ENCODE data around the gene PKDCC. TPM values are rescaled to one million over a fixed set of nuclear protein-coding genes. Genes with fewer than 3 reads are reported as not detected.

PKDCC gene
- total RNA-seq, 1 experiment from 2014 or later: not detected

DNA sequence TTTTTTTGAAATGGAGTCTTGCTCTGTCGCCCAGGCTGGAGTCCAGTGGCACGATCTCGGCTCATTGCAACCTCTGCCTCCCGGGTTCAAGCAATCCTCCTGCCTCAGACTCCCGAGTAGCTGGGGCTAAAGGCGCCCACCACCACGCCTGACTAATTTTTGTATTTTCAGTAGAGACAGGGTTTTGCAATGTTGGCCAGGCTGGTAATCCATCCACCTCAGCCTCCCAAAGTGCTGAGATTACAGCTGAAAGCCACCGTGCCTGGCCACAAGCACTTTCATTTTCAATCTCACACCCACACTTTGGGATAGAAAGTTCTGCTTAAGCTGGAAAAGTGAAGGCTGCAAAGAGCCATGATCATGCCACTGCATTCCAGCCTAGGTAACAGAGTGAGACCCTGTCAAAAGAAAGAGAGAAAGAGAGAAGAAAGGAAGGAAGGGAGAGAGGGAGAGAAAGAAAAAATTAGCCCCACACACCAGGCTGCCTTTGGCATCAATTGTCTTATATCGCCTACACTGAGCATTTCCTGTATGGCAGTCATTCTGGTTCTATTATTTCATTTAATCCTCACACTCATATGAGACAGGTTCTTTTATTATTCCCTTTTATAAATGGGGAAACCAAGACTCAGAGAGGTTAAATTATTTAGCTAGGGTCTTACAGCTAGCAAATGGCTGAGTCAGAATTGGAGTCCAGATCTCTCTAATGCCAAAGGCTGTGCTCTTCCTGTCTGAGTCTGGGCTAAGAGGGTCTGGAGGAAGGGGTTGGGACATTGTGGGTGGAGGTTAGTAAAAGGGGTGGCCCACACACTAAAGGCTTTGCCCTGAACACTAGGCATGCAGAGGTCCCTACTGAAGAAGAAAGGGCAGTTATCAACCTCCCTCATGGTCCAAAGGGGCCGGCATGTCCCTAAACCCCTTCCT lies 37.9 kb upstream of the PKDCC start:
- Histone ChIP-seq H4K20me1 (ENCODE audit: insufficient read depth, low read depth, low read length) (no peaks in the 10 kb centered on the region), H3K4me2 (ENCODE audit: low read depth, low read length, poor library complexity, severe bottlenecking) (peak overlapping the region; percentile 13), H3K27me3 (ENCODE audit: low read length) (no peaks in the 10 kb centered on the region), H3K36me3 (ENCODE audit: insufficient read depth, low read length) (no peaks in the 10 kb centered on the region), H3K4me3 (ENCODE audit: low read length) (no peak overlapping the region), H2AFZ (ENCODE audit: low read length) (no peak overlapping the region), H3K4me1 (ENCODE audit: low read length) (no peaks in the 10 kb centered on the region), H3K9ac (ENCODE audit: low read length) (no peak overlapping the region), H3K9me3 (ENCODE audit: low read length) (no peaks in the 10 kb centered on the region), H3K27ac (ENCODE audit: low read length) (no peak overlapping the region), H3K79me2 (ENCODE audit: low read length) (no peaks in the 10 kb centered on the region), H3K9me2 (replicated peaks; ENCODE audit: insufficient read depth, low read length) (no peaks in the 10 kb centered on the region)
- no peak for DNase-seq

DNA sequence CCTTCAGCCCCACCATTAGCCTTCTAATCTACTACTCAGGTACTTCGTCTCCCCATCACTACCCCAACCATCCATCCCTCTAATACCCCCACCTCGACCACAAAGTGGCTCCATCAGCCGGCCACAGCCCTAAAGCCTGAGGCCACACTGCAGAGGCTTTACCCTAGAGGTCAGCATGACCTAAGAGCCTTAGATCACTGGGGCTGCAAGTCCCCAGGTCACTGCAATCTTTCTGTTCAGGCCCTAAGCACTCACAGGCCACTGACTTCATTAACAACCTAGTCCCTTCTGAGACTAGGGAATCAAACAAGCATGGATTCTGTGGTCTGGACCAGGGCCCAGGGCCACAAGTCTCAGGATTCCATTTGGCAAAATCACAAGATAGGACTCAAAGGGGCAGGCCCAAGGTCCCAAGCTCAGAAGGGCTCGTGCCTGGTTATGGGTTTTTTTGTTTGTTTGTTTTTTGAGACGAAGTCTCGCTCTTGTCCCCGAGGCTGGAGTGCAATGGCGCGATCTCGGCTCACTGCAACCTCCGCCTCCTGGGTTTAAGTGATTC lies 37.0 kb upstream of the PKDCC start:
- Histone ChIP-seq H3K9me3 (ENCODE audit: low read length) (no peaks in the 10 kb centered on the region), H3K9me2 (replicated peaks; ENCODE audit: insufficient read depth, low read length) (no peaks in the 10 kb centered on the region), H3K4me2 (ENCODE audit: low read depth, low read length, poor library complexity, severe bottlenecking) (no peak overlapping the region), H3K79me2 (ENCODE audit: low read length) (no peaks in the 10 kb centered on the region), H3K36me3 (ENCODE audit: insufficient read depth, low read length) (no peaks in the 10 kb centered on the region), H2AFZ (ENCODE audit: low read length) (no peak overlapping the region), H3K4me3 (ENCODE audit: low read length) (no peak overlapping the region), H3K9ac (ENCODE audit: low read length) (no peak overlapping the region), H3K27me3 (ENCODE audit: low read length) (no peaks in the 10 kb centered on the region), H4K20me1 (ENCODE audit: insufficient read depth, low read depth, low read length) (no peaks in the 10 kb centered on the region), H3K4me1 (ENCODE audit: low read length) (no peaks in the 10 kb centered on the region), H3K27ac (ENCODE audit: low read length) (no peak overlapping the region)
- no peak for DNase-seq

DNA sequence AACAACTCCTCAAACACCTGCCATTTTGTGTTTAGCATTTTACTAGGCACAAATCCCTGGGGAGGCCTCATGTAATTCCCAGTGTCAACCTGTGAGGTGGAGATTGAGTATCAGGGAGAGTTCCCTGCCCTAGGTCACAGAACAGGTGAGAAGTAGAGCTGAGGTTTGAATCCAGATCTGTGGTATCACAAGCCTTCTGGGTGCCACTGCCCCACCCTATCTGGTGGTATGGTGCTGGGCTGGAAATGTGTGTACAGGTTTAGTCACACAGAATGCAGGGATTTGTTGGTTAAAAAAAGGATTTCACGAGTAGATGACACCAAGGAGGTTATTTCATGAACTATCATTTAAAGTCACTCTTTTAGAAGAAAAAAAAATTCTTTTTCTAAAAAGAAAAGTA lies 35.7 kb upstream of the PKDCC start:
- H3K27ac ChIP-seq (ENCODE audit: low read length): no peak overlapping the region
- H3K4me3 ChIP-seq (ENCODE audit: low read length): no peak overlapping the region
- H3K27me3 ChIP-seq (ENCODE audit: low read length): no peaks in the 10 kb centered on the region
- no peaks in the 10 kb centered on the region for H3K36me3 ChIP-seq (ENCODE audit: insufficient read depth, low read length)
- no peak overlapping the region for H3K9ac ChIP-seq (ENCODE audit: low read length)
- no peaks in the 10 kb centered on the region for H3K79me2 ChIP-seq (ENCODE audit: low read length)
- no peak for DNase-seq
- no peaks in the 10 kb centered on the region for H3K9me2 ChIP-seq (replicated peaks; ENCODE audit: insufficient read depth, low read length)
- no peak overlapping the region for H2AFZ ChIP-seq (ENCODE audit: low read length)
- H3K9me3 ChIP-seq (ENCODE audit: low read length): no peaks in the 10 kb centered on the region
- H3K4me1 ChIP-seq (ENCODE audit: low read length): no peaks in the 10 kb centered on the region
- H4K20me1 ChIP-seq (ENCODE audit: insufficient read depth, low read depth, low read length): no peaks in the 10 kb centered on the region
- H3K4me2 ChIP-seq (ENCODE audit: low read depth, low read length, poor library complexity, severe bottlenecking): no peak overlapping the region

DNA sequence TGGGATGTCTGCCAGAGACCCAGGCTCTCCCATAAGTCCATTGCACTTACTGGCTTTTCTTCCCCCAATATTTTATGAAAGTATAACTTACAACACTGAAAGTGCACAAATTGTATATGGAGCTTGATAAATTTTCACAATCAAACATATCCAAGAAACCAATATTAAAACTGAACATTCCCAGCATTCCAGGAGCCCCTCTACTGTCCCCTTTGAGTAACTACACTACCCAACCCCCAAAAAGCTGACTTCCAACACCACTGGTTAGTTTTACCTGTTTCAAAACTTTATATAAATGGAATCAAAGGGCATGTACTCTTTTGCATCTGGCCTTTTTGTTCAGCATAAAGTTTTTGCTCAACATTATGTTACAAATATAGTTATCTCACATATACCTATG lies 35.2 kb upstream of the PKDCC start:
- H3K27me3 ChIP-seq (ENCODE audit: low read length): no peaks in the 10 kb centered on the region
- H4K20me1 ChIP-seq (ENCODE audit: insufficient read depth, low read depth, low read length): no peaks in the 10 kb centered on the region
- H3K9me3 ChIP-seq (ENCODE audit: low read length): no peaks in the 10 kb centered on the region
- no peaks in the 10 kb centered on the region for H3K4me1 ChIP-seq (ENCODE audit: low read length)
- no peaks in the 10 kb centered on the region for H3K9me2 ChIP-seq (replicated peaks; ENCODE audit: insufficient read depth, low read length)
- H3K9ac ChIP-seq (ENCODE audit: low read length): no peak overlapping the region
- no peaks in the 10 kb centered on the region for H3K36me3 ChIP-seq (ENCODE audit: insufficient read depth, low read length)
- no peak overlapping the region for H2AFZ ChIP-seq (ENCODE audit: low read length)
- H3K4me2 ChIP-seq (ENCODE audit: low read depth, low read length, poor library complexity, severe bottlenecking): no peak overlapping the region
- no peak overlapping the region for H3K4me3 ChIP-seq (ENCODE audit: low read length)
- no peak overlapping the region for H3K27ac ChIP-seq (ENCODE audit: low read length)
- H3K79me2 ChIP-seq (ENCODE audit: low read length): no peaks in the 10 kb centered on the region
- DNase-seq: no peak

DNA sequence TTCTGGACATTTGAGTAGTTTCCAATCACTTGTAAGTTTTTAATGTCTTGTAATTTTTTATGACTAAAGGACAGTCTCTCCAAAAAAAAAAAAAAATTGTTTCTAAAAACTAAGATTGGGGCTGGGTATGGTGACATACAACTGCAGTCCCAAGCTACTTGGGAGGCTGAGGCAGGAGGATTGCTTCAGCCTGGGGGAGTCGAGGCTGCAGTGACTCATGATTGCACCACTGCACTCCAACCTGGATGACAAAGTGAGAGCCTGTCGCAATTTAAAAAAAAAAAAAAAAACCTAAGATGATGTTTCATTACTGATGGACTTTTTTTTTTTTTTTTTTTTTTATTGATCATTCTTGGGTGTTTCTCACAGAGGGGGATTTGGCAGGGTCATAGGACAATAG lies 34.4 kb upstream of the PKDCC start:
- no peaks in the 10 kb centered on the region for H3K9me2 ChIP-seq (replicated peaks; ENCODE audit: insufficient read depth, low read length)

DNA sequence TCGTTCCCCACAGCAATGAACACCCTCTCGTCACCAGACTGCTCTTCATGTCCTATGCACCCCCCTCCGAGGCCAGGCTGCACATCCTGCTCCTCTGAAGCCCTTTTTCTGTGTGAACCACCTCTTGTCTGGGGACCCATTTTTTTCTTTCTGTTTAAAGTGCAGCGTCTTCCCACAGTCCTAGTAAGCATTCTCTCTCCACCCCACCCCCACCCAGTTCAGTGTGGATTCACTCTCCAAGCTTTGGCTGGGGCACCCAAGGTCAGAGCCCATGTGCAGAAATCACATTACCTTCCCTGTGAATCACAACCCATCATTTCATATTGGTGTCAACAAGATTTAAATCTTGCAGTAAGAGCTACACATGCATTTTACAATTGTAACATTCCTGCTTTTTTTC lies 26.4 kb upstream of the PKDCC start:
- no peaks in the 10 kb centered on the region for H3K79me2 ChIP-seq (ENCODE audit: low read length)
- H2AFZ ChIP-seq (ENCODE audit: low read length): no peak overlapping the region
- no peaks in the 10 kb centered on the region for H3K9me3 ChIP-seq (ENCODE audit: low read length)
- H3K4me1 ChIP-seq (ENCODE audit: low read length): no peaks in the 10 kb centered on the region
- no peak overlapping the region for H3K4me2 ChIP-seq (ENCODE audit: low read depth, low read length, poor library complexity, severe bottlenecking)
- no peaks in the 10 kb centered on the region for H3K27me3 ChIP-seq (ENCODE audit: low read length)
- H4K20me1 ChIP-seq (ENCODE audit: insufficient read depth, low read depth, low read length): no peaks in the 10 kb centered on the region
- no peak overlapping the region for H3K4me3 ChIP-seq (ENCODE audit: low read length)
- no peak for DNase-seq
- H3K36me3 ChIP-seq (ENCODE audit: insufficient read depth, low read length): no peaks in the 10 kb centered on the region
- H3K9me2 ChIP-seq (replicated peaks; ENCODE audit: insufficient read depth, low read length): no peaks in the 10 kb centered on the region
- H3K27ac ChIP-seq (ENCODE audit: low read length): no peak overlapping the region
- no peak overlapping the region for H3K9ac ChIP-seq (ENCODE audit: low read length)

More for the DNA sequence above, 34.4 kb upstream of the PKDCC start:
- no peaks in the 10 kb centered on the region for H3K79me2 ChIP-seq (ENCODE audit: low read length)
- no peaks in the 10 kb centered on the region for H3K4me1 ChIP-seq (ENCODE audit: low read length)
- H3K27me3 ChIP-seq (ENCODE audit: low read length): no peaks in the 10 kb centered on the region
- H3K36me3 ChIP-seq (ENCODE audit: insufficient read depth, low read length): no peaks in the 10 kb centered on the region
- H3K9me3 ChIP-seq (ENCODE audit: low read length): no peaks in the 10 kb centered on the region
- no peak overlapping the region for H2AFZ ChIP-seq (ENCODE audit: low read length)
- no peak overlapping the region for H3K4me3 ChIP-seq (ENCODE audit: low read length)
- H4K20me1 ChIP-seq (ENCODE audit: insufficient read depth, low read depth, low read length): no peaks in the 10 kb centered on the region
- DNase-seq: no peak
- no peak overlapping the region for H3K4me2 ChIP-seq (ENCODE audit: low read depth, low read length, poor library complexity, severe bottlenecking)
- H3K27ac ChIP-seq (ENCODE audit: low read length): no peak overlapping the region
- H3K9ac ChIP-seq (ENCODE audit: low read length): no peak overlapping the region

DNA sequence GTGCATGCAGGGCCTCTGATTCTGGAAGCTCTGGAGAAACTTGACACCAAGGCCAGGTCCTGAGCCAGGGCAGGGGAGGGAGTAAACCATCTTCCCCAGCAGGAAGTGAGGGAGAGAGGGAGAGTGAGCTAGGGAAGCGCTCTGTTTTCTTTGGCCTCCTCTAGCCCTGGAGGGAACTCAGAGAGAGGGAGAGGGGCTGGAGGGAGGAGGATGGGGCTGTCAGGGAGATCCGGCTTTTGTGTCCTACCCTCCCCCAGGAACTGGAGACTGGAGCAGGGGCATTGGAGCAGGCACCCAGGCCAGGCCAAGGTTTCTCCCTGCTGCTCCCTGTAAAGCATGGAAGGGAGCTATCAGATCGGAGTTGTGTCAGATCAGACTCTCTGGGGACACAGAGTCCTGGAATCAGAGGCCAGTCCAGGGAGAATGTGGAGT lies 22.7 kb upstream of the PKDCC start:
- Histone ChIP-seq H3K79me2 (ENCODE audit: low read length) (no peaks in the 10 kb centered on the region), H2AFZ (ENCODE audit: low read length) (no peak overlapping the region), H4K20me1 (ENCODE audit: insufficient read depth, low read depth, low read length) (no peaks in the 10 kb centered on the region), H3K36me3 (ENCODE audit: insufficient read depth, low read length) (no peaks in the 10 kb centered on the region), H3K4me1 (ENCODE audit: low read length) (no peaks in the 10 kb centered on the region), H3K4me3 (ENCODE audit: low read length) (no peak overlapping the region), H3K9me2 (replicated peaks; ENCODE audit: insufficient read depth, low read length) (no peaks in the 10 kb centered on the region), H3K27ac (ENCODE audit: low read length) (no peak overlapping the region), H3K4me2 (ENCODE audit: low read depth, low read length, poor library complexity, severe bottlenecking) (no peak overlapping the region), H3K9ac (ENCODE audit: low read length) (no peak overlapping the region), H3K9me3 (ENCODE audit: low read length) (no peaks in the 10 kb centered on the region), H3K27me3 (ENCODE audit: low read length) (no peaks in the 10 kb centered on the region)
- no peak for DNase-seq

DNA sequence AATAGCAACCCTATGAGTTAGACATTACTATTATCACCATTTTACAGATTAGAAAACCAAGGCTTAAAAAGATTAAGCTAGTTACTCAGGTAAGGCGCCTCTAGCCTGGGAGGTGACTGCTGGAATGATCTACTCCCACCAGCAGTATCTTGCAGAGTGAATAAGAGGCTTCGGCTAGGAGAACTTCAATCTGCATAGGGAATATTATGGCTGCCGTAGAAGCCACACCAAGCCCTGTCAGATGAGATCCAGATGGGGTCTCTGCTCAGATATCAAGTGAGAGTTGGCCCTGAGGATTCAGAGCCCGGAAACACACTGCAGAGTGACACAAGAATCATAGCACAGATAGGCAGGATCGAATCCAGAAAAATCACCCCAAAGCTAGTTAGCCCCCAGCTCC lies 21.5 kb upstream of the PKDCC start:
- Histone ChIP-seq H3K36me3 (ENCODE audit: insufficient read depth, low read length) (no peaks in the 10 kb centered on the region), H3K4me3 (ENCODE audit: low read length) (no peak overlapping the region), H3K27ac (ENCODE audit: low read length) (no peak overlapping the region), H3K79me2 (ENCODE audit: low read length) (no peaks in the 10 kb centered on the region), H3K9me3 (ENCODE audit: low read length) (no peaks in the 10 kb centered on the region), H2AFZ (ENCODE audit: low read length) (no peak overlapping the region), H3K9me2 (replicated peaks; ENCODE audit: insufficient read depth, low read length) (no peaks in the 10 kb centered on the region), H3K27me3 (ENCODE audit: low read length) (no peaks in the 10 kb centered on the region), H3K4me1 (ENCODE audit: low read length) (no peaks in the 10 kb centered on the region), H4K20me1 (ENCODE audit: insufficient read depth, low read depth, low read length) (no peaks in the 10 kb centered on the region), H3K9ac (ENCODE audit: low read length) (no peak overlapping the region), H3K4me2 (ENCODE audit: low read depth, low read length, poor library complexity, severe bottlenecking) (no peak overlapping the region)
- no peak for DNase-seq

Measured in Karpas-422 (cell line).